Posterior cingulate gyrus (tissue), 11 donors: ENCODE results near the gene CTNNA2.

ENCODE experiments used
- DNase-seq, 10 donors: peaks; one replicate each; pipeline versions ENCODE4 v3.0.0 to v3.0.0-alpha.2; 2020 to 2021; ENCODE audit warnings: mixed read lengths in 3 of 10
- intact Hi-C: fragments of 100-400 bp; cut with DNase I; formaldehyde crosslinking; loops from one replicate; pipeline ENCODE4 v1.15.1; 2023

The CTNNA2 gene

DNA sequence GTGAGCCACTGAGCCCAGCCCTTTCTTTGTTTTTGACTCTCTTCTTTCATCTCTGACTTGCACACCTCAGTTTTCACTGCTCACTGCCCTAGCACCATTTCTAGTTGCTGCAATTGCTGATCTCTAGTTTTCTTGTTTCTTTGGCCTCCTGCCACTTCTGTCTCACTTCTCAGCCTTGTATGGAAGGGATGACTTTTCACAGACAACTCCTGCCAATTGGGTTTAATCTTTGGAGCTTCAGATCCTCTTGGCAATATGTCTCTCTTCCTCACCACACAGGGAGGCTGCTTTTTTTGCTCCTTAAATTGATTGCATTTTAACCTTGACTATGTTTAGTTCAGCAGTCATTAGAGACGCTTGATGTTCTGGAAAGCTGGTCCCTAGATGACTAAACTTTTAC lies 323.1 kb downstream of the CTNNA2 start:
- intact Hi-C loops = no loop called here
- DNase-seq = no peak

DNA sequence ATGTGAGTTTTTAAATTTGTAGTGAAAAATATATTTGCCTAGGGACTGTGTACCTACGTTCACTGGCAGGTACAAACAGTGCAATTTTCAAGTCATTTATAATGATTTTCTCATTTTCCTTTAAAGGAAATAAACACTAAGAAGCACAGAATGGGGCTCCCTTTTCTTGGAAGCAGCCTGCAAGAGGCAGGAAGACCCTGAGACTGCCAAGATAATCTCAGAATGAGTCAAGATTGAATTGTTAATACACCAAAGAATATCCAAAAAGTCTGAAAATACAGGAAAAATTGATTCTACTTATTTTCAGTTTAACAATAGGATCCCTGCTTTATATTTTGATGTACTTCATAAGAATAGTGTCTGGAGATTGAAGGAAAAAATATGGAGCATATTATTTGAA lies 331.2 kb downstream of the CTNNA2 start:
- intact Hi-C loops = no loop called here
- no peak for DNase-seq

DNA sequence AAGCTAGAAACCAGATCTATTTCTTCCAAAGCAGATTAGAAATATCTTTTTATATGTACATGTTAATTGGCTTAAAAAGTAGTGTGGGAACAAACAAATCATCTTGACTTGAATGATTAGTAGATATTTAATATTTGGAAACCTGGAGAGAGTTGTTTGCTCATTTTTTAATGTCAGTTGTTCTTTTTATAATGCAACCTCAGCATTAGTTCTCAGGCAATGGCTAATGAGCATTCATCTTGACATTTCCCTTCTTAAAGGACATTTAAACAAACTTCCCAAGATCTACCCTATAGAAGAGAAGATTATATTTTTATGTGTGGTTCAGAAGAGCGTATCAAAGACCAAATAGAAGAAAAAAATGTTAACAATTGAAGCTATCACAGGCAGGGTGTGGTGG lies 334.0 kb downstream of the CTNNA2 start:
- intact Hi-C loops = no loop called here
- no peak for DNase-seq

DNA sequence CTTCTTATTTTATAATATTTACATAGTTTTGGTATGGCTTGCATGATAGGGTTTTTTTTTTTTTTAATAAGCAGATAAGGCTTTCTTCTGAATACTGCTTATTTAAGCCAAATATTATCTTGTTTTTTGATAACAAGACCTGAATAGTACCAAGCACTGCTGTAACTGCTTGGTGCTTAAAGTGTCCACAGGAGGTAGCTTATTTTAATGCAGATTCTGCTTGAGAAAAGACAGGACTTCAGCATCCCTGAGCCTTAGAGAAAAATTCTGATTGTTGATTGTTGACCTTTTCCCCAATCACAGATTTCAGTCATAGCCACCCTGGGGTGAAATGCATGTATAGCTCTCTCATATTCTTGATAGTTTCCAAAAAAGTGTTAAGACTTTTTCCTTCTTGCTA lies 336.4 kb downstream of the CTNNA2 start:
- intact Hi-C loops = no loop called here
- DNase-seq = no peak

DNA sequence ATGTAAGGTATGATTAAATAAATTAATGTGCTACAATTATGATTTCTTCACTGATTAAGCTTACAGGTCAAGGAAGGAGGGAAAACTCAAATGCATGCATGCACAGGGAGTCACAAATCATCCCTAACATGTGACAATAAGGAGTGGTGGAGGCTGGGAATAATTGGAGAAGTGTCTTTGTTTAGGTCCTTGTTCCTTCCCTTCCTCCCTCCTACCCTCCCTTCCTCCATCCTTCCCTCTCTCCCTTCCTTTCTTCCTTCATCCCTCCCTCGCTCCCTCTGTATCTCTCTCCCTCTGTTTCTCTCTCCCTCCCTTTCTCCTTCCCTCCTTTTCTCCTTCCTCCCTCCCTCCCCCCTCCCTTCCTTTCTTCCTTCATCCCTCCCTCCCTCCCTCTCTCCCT lies 337.1 kb downstream of the CTNNA2 start:
- no peak for DNase-seq
- intact Hi-C loops = loop anchor here (10.0 kb wide), 2 partner anchors 185 to 335 kb away; partner anchors contain the start of gene CTNNA2

DNA sequence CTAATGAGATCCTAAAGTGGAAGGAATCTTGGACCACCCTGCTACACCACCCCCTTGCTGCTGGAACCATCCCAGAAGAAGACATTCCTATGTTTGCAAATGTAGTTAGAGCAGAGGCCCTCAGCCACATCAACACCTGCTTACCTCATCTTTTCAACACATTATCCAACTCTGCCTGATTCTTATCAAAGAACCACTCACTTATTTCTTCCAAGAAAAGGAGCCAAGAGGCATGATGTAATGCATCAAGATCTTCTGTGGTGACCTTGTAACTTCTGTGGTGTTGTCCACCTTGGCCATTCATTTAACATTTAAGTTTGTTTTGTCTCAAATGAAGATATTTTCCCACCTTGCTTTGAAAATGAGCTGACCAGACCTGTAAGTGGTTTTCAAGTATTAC lies 338.1 kb downstream of the CTNNA2 start:
- DNase-seq = no peak
- intact Hi-C loops = loop anchor here (10.0 kb wide), 2 partner anchors 186 to 336 kb away; partner anchors contain the start of gene CTNNA2

DNA sequence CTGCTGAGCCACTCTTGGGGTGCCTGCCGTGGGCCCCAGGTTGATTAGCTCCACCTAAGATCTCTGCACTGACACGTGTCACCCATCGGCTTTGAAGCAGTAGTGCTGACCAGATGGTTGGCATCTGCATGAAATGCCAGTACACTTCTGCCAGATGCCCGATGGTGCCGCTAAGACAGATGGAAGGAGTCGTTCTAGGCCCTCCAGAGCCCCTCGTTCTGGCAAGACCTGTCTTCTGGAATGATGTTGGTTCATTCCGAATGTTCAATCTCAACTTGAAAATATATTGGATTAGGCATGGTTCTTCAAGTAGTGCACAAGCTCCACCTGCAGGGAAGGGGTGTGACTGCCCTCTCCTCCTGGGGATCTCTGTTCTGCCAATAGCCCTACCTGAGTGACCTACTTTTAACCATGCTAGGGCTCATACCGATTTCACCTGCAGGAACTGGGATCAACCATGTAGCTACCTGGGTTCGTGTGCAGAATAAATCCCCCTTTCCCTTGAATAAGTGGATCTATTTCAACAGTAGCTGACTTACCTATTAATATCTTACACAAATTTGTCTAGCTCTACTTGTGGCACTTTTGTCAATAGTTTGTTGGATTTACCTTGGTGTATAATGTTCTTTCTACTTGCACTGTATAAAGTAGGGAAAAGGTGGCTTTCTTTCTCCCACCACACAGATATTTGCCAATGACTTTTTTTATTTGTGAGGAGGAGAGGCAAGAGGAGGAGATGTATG lies 342.6 kb downstream of the CTNNA2 start:
- peak in 6 of 10 donors; percentile 29 to 91 (median 52) for DNase-seq
- intact Hi-C loops = loop anchor here (5.0 to 10.0 kb wide), 3 partner anchors 113 to 341 kb away; partner anchors contain the start of gene CTNNA2

DNA sequence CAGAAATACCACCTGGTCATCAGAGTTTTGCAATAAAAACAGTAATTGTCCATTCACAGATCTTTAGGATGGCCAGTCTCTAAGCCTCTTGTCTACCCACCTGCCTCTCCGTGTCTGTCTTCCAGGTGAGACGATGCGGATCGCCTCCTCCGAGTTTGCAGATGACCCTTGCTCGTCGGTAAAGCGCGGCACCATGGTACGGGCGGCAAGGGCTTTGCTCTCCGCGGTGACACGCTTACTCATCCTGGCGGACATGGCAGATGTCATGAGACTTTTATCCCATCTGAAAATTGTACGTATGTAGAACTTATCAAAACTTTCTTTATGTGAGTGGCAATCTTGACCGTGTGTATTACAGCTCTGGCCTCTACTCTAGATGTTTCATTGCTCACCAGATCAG lies 345.0 kb downstream of the CTNNA2 start:
- intact Hi-C loops = loop anchor here (5.0 to 10.0 kb wide), 3 partner anchors 116 to 343 kb away; partner anchors contain the start of gene CTNNA2
- DNase-seq = peak in 1 of 10 donors; percentile 76

DNA sequence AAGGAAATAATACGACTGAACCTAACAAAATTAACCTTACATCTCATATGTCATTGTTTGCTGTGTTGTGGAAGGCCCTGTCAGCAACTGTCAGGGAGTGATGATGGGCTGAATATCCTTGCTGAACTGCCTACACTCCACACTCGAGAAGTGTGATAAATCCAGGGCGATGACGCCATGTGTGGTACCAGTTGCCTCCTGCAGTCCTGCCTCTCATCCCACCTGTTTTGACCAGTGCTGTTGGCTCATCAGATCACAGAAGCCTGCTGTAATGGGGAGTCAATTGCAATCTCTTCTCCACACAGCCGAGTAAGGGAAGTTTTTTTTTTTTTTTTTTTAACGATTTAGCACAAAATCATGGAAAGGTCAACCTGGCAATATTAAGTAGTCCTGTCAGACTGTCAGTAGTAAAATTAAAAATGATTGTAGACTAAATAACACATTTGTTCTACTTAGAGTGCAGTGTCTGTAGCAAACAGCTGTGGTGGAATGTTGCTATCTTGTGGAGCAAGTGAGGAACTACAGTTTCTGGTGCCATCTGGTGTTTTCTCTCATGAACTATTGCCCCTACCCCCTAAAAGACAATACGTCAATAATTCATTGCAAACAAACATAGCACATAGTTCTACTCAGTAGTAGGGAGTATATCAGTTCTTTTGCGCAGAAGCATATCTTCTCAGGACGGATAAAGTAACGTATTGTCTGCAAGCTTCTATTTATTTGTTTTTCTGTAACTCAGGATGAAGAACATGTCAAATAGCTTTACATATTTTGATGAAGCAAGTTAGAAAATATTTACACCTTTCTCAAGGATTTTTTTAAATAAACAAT lies 347.6 kb downstream of the CTNNA2 start:
- intact Hi-C loops = loop anchor here (2.0 to 5.0 kb wide), 2 partner anchors 638 to 820 kb away; no protein-coding TSS in a partner anchor

DNA sequence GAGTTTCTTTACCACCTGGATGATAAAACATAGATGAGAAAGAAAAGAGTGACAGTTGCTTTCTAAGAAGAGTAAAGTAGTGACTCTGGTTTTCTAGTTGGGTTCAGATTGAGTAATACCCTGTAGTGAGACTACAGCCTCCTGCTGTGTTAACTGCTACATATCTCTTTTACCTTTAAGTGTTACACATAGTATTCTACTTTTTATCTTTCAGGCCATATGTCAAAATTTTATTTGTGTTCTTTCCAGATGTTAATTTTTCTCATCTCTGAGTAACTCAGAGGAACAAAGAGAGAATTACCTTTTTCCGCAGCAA lies 348.2 kb downstream of the CTNNA2 start:
- no peak for DNase-seq
- intact Hi-C loops = loop anchor here (2.0 to 5.0 kb wide), 2 partner anchors 639 to 820 kb away; no protein-coding TSS in a partner anchor

More for the DNA sequence above, 347.6 kb downstream of the CTNNA2 start:
- DNase-seq = peak in 2 of 10 donors; percentile 15 to 34

DNA sequence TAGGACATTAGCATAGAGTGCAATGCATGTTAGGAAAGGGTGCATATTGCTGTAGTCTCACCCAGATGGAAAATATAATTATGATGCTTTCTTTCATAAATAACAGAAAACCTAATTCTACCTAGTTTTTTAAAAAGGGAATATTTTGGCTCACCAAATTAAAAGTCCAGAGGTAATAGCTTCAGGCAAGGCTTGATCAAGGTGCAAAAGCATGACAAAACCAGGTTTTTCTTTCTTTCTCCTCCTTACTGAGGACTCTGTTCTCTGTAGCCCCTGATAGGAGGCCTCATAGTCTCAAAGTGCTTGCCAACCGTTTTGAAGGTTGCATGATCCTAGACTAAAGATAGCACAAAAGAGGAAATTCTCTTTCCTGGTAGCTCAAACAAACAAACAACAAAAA lies 349.9 kb downstream of the CTNNA2 start:
- intact Hi-C loops = loop anchor here (5.0 kb wide), 1 partner anchor 640 kb away; no protein-coding TSS in a partner anchor
- DNase-seq = no peak

DNA sequence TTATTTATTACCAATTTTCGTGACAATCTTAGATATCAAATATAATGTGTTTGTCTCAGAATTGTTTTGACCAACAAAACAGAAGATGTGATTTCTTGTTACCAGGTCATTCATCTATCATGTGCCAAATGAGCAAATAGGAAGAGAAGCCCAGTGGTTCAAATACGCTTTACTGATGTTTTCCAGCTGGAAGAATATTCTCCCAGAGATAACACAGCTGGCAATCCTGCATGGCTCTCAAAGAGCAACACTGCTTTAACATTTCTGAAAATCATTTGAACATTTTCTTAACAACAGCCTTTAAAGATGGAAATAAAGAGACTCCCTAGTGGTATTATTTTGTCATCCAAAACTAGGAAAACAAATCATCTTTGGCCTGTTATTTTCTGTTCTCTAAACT lies 359.8 kb downstream of the CTNNA2 start:
- intact Hi-C loops = no loop called here
- DNase-seq = no peak

DNA sequence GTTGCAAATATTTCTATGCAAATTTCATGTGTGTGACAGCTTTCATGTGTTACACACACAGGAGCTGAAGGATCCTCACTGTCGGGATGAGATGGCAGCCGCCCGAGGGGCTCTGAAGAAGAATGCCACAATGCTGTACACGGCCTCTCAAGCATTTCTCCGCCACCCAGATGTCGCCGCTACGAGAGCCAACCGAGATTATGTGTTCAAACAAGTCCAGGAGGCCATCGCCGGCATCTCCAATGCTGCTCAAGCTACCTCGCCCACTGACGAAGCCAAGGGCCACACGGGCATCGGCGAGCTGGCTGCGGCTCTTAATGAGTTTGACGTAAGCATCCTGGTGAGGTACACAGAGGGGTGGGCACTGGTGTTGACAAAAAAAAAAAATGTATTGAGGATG lies 361.2 kb downstream of the CTNNA2 start:
- peak in 2 of 10 donors; percentile 32 to 52 for DNase-seq
- intact Hi-C loops = no loop called here

DNA sequence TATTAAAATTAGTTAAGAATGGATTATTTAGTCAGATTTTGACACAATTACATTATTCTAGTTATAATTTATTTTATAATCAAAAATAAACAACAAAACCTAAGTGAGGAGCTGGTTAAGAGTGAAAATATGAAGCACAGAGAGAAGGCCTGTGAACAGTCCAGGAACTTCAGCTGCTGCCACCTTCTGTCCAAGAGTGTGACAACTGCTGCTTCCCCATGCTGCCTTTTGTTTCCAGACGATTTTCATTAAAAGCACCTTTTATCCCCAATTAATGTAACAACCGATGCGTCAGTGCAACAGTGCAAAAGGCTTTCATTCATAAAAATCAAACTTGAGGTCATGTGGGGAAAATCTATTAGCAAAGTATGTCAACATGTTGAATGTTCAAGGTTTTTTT lies 363.6 kb downstream of the CTNNA2 start:
- peak in 5 of 10 donors; percentile 15 to 82 (median 18) for DNase-seq
- intact Hi-C loops = no loop called here

DNA sequence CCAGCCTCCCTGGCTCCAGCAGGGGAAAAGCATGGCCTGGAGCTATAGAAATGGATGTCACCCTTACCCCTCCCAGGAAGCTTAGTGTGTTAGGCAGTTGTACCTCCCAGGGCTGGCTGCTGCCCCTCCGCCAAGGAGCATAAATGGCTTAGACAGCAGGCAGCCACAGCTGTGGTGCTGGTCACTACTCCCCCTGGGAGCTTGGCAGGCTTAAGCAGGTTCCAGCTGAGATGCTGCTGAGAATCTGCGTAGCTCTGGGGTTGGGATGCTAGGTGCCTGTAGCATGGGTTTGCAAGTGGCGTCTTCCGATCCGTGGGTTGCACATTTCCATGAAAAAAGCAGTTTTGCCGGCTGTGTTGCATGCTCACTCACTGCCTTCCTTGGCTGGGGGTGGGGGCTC lies 369.7 kb downstream of the CTNNA2 start:
- DNase-seq = peak in 1 of 10 donors; percentile 38

DNA sequence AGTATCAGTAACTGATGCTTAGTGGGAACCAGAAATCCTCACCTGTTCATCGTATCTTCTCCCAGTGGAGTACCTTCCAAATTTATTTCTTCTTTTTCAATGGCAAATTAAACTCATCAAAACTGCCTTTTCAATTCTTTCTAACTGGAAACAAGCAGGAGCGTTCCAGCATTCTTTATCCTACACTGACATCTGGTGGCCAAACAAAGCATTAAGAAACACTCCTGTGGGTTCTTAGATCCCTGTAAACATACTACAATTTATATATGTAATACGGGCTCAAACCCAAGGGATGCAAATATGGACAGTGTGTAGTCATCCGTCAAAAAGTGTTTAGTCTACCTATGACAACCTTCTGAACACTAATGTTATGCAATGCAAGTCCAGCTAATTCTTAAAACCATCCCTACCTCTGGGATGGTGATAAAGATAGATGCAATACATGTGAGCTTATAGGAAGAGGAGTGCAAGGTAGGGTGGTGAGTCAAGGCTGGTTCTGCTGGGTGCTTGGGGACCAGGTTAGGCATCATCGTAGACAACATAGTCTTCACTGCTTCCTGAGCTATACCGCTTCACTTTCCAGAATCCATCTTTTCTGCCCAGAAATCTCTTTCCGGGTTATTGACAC lies 375.0 kb downstream of the CTNNA2 start:
- peak in 2 of 10 donors; percentile 16 to 44 for DNase-seq

More for the DNA sequence above, 369.7 kb downstream of the CTNNA2 start:
- intact Hi-C loops = no loop called here

DNA sequence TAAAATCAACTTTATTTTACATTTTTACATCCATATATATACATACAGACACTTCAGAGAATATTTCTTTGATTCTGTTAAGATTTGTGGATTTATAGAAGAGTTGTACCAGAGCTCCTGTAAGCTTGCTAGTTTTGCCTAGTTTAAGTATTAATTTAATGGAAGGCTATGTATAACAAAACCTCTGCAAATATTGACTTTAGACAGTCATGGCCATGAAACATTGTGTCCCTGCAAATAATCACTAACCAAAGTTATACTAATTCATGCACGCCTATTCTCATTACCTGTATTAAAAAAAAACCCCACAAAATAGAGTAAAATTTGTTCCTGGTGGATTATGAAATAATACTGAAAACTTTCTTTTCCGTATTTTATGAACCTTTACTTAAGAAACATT lies 379.3 kb downstream of the CTNNA2 start:
- DNase-seq = no peak
- intact Hi-C loops = no loop called here

More for the DNA sequence above, 375.0 kb downstream of the CTNNA2 start:
- intact Hi-C loops = no loop called here

DNA sequence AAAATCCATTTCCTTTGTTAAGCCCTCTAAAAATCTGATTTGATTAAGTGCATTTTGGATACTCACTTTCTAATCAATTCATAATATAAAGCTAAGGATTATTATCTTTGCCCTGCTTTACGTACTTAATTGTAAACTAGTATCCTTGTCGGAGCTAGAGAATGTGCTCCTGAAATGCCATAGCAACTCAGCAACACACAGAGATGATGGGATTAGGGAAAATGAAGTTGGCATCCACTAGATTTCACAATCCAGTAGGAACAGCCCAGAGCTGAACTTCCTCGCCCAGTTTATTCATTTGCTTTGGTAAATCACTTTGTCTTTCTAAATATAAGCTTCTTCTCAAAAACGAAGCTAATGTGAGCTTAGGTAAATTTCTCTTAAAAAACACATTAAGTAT lies 386.3 kb downstream of the CTNNA2 start:
- no peak for DNase-seq
- intact Hi-C loops = no loop called here

DNA sequence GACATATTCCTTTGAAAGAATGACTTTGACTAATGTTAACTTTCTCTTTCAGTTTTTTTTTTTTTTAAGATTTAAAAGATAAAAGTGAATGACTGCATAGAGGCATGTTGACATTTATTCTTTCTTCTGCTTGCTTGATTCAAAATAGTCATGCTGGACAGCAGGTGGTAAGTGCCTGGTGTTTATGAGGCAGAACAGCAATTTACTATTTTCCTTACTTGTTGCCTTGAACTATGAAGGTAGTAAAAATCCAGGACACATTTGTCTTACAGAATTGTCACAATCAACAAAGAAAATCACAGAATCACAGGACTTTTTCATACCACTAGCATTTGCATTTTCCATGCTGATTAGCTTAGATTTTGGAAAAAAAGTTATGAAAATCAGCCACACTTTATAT lies 388.3 kb downstream of the CTNNA2 start:
- intact Hi-C loops = no loop called here
- no peak for DNase-seq

DNA sequence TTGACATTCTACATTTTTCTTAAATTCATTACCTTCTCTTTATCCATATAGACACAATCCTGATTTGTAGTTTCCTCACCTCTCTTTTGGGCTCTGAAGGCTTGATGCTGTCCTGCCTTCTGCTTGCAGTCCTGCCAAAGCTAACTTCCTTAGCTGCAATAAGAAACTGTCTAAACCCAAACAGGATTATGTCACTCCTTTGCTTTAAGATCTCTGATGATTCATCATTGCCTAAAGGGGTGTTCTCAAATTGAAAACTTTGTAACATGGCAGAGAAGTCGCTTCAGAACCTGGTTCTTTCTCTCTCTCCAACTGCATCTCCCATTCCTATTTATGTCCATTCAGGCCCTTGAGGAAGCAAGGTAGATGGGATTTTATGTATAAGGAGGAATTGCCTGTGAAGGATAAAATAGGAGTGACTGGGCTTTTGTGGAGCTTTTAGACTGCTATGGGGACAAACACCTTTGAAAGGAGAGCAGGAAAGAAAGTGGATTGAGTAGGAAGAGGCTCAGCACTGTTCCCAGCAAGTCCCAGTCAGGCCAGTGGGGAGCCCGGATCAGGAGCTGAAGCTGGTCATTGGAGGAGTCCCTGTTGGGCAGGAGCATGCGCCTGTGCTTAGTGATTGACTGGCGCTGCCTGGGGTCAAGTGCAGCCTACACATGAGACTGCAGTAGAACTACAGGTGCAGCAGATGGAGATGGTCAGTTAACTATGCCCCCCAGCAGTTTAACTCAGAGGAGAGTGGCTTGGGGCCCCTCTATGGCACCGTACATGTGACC lies 390.6 kb downstream of the CTNNA2 start:
- DNase-seq = peak in 1 of 10 donors; percentile 67
- intact Hi-C loops = no loop called here
